ENCODE results near the gene GNG2. TPM values are rescaled to one million over a fixed set of nuclear protein-coding genes. Genes with fewer than 3 reads are reported as not detected.

Gene GNG2
- total and polyA plus RNA-seq, 2 of the 8 experiments (the other 6 are each of a cell fraction or from before 2014, with no cell fraction given) = 8.2 to 17.9 TPM

GRCh38 chr14:52007637-52008036 lies 147.2 kb downstream of the GNG2 start:
- H2BK12ac ChIP-seq (ENCODE audit: low read depth, low read length) = no peak overlapping the region
- no peaks in the 10 kb centered on the region; the same call in 1 of the 2 replicates for H3K79me1 ChIP-seq (ENCODE audit: low read depth, low read length)
- H3K9ac ChIP-seq (replicated peaks in 1 of 4; ENCODE audit: extremely low read depth in 1 of 4, low read depth in 3 of 4, low read length in 3 of 4) = no peak overlapping the region
- H4K91ac ChIP-seq (replicated peaks; ENCODE audit: insufficient read length, low read length) = no peak overlapping the region
- H3K56ac ChIP-seq (replicated peaks; ENCODE audit: insufficient read length, low read depth, low read length) = no peak overlapping the region
- peaks cover 0 to 3% (median under 1%) of the 10 kb centered on the region in 4 experiments; a peak in 3 of 7 replicates for H3K4me1 ChIP-seq (replicated peaks in 1 of 4; ENCODE audit: control insufficient read depth in 3 of 4, insufficient read depth in 4 of 4, low read length in 3 of 4)
- H2BK20ac ChIP-seq (ENCODE audit: low read length) = no peak overlapping the region
- no peak for FAIRE-seq
- H2BK120ac ChIP-seq (replicated peaks; ENCODE audit: low read depth, low read length) = no peak overlapping the region
- no peaks in the 10 kb centered on the region for H3K79me2 ChIP-seq (ENCODE audit: control insufficient read depth in 1 of 2, insufficient read depth in 2 of 2, low read length in 2 of 2)
- no peak overlapping the region for H4K5ac ChIP-seq (ENCODE audit: insufficient read length, low read depth, low read length)
- H3K18ac ChIP-seq (ENCODE audit: extremely low read depth, low read length) = no peak overlapping the region
- no peak overlapping the region for H3K23ac ChIP-seq (ENCODE audit: insufficient read length)
- no peak overlapping the region for H3K4me2 ChIP-seq (ENCODE audit: insufficient read depth in 1 of 2, low read depth in 2 of 2, low read length in 2 of 2)
- H2BK5ac ChIP-seq (ENCODE audit: low read depth, low read length) = no peak overlapping the region
- H3K36me3 ChIP-seq (ENCODE audit: control insufficient read depth in 2 of 4, insufficient read depth in 4 of 4, low read length in 3 of 4) = peaks cover 25 to 93% (median 61%) of the 10 kb centered on the region in 4 experiments
- H3K23me2 ChIP-seq (ENCODE audit: low read depth, low read length) = no peaks in the 10 kb centered on the region
- no peak for DNase-seq (ENCODE audit: low read depth in 1 of 2, low spot score in 2 of 2)
- no peak overlapping the region for H2BK15ac ChIP-seq (ENCODE audit: low read length)
- H3K27me3 ChIP-seq (replicated peaks in 1 of 4; ENCODE audit: control insufficient read depth in 3 of 4, extremely low read depth in 1 of 4, insufficient read depth in 3 of 4, low read length in 3 of 4) = no peaks in the 10 kb centered on the region
- no peak overlapping the region for H3K27ac ChIP-seq (ENCODE audit: low read depth, low read length)
- H4K20me1 ChIP-seq (replicated peaks in 1 of 2; ENCODE audit: control insufficient read depth in 1 of 2, insufficient read depth in 2 of 2, low read length in 2 of 2) = peaks cover 3 to 9% of the 10 kb centered on the region in 2 experiments
- CTCF ChIA-PET (ENCODE audit: partially characterized antibody) = interaction anchor here (0.9 to 4.3 kb wide), 6 partner anchors 8 to 125 kb away, joined by 3 to 27 read pairs (median 6); no protein-coding TSS in a partner anchor
- no peaks in the 10 kb centered on the region for H3K9me3 ChIP-seq (ENCODE audit: insufficient read depth in 2 of 2, low read depth in 1 of 2, low read length in 1 of 2)
- no peak overlapping the region for H3K4ac ChIP-seq (replicated peaks; ENCODE audit: insufficient read length, low read depth, low read length)
- WGBS, 2 experiments (ENCODE audit: extremely low coverage in 1 of 2, insufficient coverage in 1 of 2, insufficient read length in 1 of 2, insufficient replicate concordance in 2 of 2, low coverage in 1 of 2, low lambda C conversion rate in 2 of 2, missing lambda C conversion rate in 1 of 2) = 90% methylated on average over 1 of the region's 1 CpG; no CpG with 5 or more reads in 1 of the 2 experiments
- no peak overlapping the region for H2AFZ ChIP-seq (ENCODE audit: low read length)
- POLR2A ChIA-PET (ENCODE audit: partially characterized antibody) = interaction anchor here (1.0 kb wide), 1 partner anchor 13 kb away, joined by 3 read pairs; no protein-coding TSS in a partner anchor
- H3K4me3 ChIP-seq (ENCODE audit: extremely low read depth in 1 of 4, insufficient read depth in 2 of 4, low read depth in 3 of 4, low read length in 4 of 4) = peak overlapping the region in 1 of 4 experiments; percentile 20; a peak in 1 of 8 replicates
- no peak overlapping the region for H2AK5ac ChIP-seq (ENCODE audit: low read depth, low read length)
- no peak overlapping the region for H3K14ac ChIP-seq (ENCODE audit: insufficient read length)
- no peak overlapping the region for H4K8ac ChIP-seq (ENCODE audit: extremely low read depth, insufficient read depth, low read length)
